Measurements from ENCODE around the gene MORC3.
"Not testable (repeated sequence)": the region's sequence is repeated elsewhere in the genome, so short reads cannot be mapped to it uniquely, and the experiment has no call there.

MORC3 gene

DNA sequence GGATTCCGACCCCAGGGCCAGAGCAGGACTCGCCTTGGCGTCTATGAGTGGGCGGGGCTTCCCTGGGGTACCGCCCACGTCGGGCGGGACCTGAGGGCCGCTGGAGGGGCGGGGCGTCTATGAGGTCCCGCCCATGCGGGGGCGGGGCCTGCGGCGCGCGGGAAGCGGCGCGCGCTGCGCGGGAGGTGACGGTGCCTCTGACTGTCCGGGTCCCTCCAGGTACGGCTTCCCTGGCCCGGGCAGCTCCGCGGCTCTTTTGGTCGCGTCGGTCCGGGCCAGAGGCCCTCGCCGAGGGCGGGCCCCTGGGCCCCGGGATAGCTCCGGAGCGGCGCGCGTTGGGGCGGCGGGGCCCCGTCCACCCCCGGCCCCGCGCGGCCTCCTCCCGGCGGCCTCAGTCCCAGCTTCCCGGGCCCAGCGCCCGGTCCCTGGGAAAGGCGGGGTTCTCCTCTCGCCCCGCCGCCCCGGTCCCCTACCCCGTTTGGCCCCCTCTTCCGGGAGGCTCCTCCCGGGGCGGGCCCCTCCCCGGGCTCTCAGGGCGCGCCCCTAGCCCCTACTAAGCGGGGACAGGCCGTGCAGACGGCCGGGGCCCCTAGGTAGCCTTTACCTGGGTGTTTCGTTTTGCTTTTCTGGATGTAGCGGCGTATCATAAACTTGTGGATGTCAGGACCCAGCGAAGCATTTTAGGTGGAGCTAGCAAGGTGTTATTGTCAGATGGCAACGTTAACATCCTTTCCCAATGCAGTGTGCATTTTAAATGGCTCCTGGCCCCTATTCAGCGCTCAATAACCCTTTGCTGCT is 65.4 kb downstream of the MORC3 start, which contains the start of gene CHAF1B:
Gene CHAF1B (plus strand): TSS at position 160 of the 798 bp plus-strand sequence. CDS start 745 bp downstream, outside the sequence.
- DNase-seq, result peak; percentile 75

DNA sequence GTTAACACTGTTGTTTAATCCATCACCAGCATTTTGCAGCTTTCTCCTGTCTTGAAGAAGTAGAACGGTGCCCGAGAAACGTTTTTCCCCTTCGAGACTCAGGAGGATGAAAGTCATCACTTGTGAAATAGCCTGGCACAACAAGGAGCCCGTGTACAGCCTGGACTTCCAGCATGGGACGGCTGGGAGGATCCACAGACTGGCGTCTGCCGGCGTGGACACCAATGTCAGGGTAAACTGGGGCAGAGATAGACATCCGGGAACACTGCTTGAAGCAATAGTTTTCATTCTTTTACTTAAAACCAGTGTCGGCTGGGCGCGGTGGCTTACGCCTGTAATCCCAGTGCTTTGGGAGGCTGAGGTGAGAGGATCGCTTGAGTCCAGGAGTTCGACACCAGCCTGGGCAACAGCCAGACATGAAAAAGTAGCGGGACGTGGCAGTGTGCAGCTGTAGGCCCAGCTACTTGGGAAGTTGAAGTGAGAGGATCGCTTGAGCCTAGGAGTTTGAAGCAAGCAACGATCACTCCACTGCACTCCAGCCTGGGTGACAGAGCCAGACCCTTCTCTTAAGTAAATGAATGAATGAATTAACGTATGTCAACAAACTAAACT is 66.1 kb downstream of the MORC3 start:
- DNase-seq, result no peak

DNA sequence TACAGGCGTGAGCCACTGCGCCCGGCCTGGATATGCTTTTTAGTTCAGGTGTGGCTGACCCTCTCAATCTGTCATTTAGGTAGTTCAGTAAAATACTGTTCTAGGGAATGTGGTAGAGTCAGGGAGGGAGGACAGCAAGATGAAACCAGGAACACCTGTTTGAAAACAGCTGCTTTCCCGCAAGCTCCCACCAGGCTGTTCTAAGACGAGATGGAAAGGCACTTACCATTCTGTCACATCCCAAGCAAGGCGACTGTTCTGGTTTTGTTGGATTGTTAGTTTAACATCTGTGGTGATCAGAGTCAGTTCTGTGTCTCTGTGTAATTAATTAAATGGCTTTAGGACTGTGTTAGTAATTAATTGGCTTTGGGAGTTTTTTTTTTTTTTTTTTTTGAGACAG is 68.1 kb downstream of the MORC3 start:
- no peak for DNase-seq

DNA sequence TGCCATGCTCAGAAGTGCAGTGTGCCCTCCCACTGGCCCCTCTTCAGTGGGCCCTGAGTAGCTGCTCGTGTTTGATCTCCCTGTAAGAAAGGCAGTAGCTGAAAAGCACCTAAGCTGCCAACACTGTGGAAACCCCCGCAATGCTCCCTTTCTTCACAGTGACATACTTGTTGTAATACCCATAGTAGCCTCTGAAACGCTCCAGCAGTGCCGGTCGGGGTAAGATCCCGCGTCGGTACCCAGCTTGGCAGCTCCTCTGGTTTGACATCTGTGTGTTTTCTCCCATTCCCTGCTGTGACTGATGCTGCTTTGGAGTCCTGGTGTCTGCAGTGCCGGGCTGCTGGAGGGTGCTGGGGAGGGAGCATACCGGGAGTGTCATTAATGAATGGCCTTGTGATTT is 68.8 kb downstream of the MORC3 start:
- no peak for DNase-seq

DNA sequence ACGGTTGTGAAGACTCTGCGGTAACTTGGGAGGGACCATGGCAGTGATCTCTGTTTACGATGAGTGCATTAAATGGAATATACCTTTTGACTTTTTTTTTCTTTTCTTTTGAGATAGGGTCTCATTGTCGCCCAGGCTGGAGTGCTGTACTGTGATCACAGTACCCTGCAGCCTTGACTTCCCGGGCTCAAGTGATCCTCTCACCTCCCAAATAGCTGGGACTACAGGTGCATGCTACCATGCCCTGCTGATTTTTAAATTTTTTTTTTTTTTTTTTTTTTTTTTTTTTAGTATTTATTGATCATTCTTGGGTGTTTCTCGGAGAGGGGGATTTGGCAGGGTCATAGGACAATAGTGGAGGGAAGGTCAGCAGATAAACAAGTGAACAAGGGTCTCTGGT is 71.7 kb downstream of the MORC3 start:
- DNase-seq, result not testable (repeated sequence)

DNA sequence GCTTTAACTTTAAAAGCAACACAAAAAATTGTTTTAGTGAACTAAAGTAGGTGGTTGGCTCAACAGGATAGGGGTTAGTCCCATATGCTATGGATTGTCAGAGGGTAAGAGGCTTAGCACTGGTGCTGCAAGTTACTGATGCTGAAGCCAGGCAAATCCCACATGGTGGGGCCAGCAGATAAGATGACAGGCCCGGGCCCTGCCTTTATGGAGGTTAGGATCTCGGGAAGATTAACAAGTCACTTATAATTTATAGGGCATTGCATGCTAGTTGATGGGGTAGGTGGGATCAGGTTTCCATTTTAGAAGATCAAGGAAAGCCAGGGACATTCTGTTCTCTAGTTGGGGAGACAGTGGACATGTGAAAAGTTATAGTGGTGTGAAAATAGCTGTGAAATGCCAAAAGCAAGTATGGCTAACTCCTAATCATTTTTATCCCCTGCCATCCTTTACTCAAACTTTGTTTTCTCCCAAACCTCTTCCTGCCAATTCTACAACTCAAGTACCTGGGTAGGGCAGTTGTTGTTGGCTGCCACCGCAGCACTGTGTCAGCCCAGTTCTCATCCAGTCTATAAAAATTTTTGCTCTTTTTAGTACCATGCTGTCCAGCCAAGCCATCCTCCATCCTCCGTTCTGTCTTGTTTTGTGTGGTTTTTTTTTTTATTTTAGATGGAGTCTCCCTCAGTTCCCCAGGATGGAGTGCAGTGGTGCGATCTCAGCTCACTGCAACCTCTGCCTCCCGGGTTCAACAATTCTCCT is 75.5 kb downstream of the MORC3 start:
- no peak for DNase-seq

DNA sequence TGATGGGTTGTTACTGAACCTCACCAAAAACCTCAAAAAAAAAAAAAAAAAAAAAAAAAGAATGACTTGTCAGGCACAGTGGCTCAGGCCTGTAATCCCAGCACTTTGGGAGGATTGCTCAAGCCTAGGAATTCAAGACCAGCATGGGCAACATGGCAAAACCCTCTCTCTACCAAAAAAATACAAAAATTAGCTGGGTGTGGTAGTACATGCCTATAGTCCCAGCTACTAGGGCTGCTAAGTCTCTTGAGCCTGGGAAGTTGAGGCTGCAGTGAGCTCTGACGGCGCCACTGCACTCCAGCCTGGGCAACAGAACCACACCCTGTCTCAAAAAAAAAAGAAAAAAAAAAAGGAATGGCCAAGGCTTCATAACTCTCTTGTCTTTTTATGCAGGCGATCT is 76.3 kb downstream of the MORC3 start:
- no peak for DNase-seq

DNA sequence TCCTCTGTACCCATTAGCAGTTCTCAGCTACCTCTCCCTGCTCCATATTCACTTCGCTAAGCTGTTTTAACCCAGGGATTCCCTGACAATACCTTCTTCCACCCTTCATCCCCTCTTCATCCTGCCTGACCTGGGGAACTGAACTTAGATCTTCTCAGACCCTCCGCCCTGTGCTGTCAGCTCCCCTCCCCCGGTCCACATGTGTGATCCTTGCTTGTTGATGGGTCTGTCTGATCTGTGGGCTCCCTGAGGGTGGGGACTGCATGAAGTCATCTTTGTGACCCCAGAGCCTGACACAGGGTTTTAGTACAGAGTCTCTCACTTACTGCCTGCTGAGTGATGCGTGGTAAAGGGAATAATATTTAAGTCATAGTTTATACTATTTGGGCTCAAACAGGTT is 77.0 kb downstream of the MORC3 start:
- DNase-seq, result no peak

DNA sequence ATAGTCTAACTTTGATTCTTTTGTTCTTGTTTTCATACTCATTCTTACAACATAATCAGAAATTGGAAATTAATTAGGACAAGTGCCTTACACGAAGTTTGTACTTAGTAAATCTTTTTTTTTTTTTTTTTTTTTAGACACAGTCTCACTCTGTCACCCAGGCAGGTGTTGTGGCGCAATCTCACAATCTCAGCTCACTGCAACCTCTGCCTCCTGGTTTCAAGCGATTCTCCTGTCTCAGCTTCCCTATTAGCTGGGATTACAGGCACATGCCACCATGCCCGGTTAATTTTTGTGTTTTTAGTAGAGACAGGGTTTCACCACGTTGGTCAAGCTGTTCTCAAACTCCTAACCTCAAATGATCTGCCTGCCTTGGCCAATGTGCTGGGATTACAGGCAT is 77.6 kb downstream of the MORC3 start:
- DNase-seq, result no peak

DNA sequence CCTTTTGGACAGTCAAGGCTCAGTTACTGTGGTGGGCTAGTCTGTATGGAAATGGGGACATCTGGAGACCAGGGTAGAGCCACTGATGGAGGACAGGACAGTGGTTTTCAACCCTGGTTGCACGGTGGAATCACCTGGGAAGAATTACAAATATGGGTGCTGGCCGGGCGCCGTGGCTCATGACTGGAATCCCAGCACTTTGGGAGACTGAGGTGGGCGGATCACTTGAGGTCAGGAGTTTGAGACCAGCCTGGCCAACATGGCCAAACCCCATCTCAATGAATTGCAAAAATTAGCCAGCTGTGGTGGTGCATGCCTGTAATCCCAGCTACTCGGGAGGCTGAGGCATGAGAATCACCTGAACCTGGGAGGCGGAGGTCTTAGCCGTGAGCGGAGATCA is 79.7 kb downstream of the MORC3 start:
- DNase-seq, result not testable (repeated sequence)

DNA sequence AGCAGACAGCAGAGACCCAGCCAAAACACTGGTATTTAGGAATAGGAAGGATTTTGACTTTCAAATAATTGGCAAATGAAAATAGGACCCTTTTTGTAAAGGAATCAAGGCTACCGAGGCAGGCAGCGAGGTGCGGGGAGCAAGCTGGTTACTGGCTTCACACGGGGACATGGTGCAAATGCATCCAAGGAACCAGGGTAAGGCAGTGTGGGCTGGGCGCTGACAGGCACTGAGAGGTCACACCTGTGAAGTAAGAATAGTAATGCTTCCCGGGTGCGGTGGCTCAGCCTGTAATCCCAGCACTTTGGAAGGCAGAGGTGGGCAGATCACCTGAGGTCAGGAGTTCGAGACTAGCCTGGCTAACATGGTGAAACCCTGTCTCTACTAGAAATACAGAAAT is 80.7 kb downstream of the MORC3 start:
- DNase-seq, result no peak

DNA sequence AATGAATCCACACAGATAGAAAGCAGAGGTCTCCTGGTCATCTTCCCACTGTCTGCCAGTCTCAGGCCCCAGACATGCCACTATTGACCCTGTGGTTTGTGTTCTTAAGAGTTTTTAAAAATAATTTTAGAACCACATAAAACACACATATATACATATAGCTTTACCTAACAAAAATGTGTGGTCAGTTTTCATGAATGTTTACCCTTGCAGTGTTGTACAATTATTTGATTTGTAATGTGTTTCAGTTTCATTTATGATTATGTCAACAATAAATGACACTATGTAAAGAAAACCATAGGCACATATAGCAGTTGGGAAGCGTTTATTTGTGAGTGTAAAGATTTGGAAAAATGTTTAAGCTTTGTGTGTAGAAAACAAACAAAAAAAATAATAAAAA is 82.3 kb downstream of the MORC3 start:
- no peak for DNase-seq

DNA sequence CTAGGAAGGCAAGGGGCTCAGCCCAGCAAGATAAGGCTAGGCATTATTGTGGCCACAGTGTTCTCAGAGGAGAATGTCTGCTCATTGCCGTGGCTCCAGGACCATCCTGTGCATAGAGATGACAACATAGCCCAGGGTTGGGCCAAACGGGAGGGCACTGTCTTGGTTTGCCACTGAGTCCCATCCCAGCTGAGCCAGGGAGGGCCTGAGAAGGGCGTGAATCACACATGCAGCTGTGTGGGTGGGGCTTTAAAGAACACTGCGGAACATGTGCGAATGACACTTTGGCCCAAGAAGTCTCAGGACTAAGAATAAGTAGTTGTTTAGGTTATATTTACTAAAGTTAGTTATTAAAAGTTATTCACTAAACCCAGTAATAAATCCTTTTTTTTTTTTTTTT is 83.7 kb downstream of the MORC3 start:
- no peak for DNase-seq

DNA sequence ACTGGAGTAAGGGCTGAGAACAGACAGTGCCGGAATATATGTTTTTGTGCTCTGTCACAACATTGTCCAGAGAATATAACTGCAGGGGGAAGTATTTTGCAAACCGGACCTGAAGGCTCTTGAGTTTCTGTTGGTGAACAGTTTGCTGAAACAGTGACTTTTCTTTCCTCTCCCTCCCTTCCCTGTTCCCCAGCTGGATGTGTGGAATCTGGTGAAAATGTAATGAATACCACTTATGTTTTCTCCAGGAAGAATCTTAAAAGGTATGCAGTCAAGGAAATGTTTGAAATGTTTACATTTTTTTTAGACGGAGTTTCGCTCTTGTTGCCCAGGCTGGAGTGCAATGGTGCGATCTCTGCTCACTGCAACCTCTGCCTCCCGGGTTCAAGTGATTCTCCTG is 88.6 kb downstream of the MORC3 start:
- no peak for DNase-seq

DNA sequence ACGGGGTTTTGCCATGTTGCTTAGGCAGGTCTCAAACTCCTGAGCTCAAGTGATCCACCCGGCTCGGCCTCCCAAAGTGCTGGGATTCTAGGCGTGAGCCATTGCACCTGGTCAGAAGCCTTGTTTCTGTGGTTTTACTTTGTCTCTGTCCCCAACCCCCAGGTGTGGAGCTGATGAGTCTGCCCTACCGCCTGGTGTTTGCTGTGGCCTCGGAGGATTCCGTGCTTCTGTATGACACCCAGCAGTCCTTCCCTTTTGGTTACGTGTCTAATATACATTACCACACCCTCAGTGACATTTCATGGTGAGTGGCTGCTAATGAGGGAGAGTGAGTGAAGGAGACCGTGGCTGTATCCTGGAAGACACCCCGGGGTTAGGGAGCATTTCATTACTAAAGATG is 91.3 kb downstream of the MORC3 start:
- no peak for DNase-seq

DNA sequence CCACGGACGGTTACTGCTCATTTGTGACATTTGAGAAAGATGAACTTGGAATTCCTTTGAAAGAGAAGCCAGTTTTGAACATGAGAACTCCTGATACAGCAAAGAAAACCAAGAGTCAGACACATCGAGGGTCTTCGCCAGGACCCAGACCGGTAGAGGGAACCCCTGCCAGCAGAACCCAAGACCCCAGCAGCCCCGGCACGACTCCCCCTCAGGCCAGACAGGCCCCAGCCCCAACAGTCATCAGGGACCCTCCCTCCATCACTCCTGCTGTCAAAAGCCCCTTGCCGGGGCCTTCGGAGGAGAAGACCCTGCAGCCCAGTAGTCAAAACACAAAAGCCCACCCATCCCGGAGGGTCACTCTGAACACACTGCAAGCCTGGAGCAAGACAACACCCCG is 92.9 kb downstream of the MORC3 start:
- no peak for DNase-seq

DNA sequence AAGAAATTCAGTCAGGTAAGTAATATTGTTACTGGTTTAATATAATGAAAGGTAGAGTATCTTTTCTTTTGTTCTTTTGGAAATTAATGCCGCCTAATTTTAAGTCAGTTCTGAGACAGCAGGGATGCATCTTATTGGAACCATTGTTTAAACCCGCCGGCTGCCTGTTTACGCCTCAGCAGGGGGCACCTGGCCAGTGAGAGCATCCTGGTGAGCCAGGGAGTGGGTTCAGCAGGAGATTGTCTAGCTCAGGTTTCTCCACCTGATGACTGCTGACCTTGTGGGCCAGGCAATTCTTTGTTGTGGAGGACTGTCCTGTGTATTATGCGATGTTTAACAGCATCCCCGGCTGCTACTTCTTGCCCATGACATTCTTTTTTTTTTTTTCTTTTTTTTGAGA is 95.4 kb downstream of the MORC3 start:
- DNase-seq, result no peak

DNA sequence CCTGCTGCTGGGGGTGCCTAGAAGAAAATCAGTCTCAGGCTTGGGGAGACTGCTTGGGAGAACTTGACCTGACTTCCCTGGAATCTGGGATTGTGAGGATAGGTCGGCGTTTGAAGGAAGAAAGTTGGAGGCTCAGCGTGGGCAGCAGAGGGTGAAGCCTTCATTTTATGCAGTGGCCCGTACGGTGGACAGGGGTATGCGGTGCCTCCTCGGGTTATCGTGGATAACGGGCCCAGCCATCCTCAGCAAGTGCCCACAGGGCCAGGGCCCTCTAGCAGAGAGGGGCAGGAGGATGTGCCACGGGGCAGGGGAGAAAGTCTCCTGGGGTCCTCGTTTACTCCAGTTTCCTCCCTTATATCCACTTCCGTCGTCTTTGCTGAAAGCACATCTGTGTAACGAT is 99.2 kb downstream of the MORC3 start:
- DNase-seq, result no peak

DNA sequence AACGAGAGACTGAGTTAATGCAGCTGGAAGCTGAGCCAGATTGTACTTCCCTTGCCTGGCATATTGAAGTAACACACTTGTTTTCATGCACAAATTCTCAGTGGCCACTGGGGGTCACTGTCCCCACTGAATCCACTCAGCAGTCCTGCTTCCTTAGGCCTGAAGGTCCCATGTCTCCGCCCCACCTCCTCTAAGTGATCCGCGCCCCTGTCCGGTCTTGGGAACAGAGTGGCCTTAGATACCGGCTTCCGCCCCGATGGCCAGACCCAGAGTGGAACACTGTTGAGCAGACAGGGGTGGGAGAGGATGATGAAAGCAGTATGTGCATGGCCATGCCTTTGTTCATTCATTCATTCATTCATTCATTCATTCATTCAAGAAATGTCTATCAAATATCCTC is 100.0 kb downstream of the MORC3 start:
- peak; percentile 28 for DNase-seq

DNA sequence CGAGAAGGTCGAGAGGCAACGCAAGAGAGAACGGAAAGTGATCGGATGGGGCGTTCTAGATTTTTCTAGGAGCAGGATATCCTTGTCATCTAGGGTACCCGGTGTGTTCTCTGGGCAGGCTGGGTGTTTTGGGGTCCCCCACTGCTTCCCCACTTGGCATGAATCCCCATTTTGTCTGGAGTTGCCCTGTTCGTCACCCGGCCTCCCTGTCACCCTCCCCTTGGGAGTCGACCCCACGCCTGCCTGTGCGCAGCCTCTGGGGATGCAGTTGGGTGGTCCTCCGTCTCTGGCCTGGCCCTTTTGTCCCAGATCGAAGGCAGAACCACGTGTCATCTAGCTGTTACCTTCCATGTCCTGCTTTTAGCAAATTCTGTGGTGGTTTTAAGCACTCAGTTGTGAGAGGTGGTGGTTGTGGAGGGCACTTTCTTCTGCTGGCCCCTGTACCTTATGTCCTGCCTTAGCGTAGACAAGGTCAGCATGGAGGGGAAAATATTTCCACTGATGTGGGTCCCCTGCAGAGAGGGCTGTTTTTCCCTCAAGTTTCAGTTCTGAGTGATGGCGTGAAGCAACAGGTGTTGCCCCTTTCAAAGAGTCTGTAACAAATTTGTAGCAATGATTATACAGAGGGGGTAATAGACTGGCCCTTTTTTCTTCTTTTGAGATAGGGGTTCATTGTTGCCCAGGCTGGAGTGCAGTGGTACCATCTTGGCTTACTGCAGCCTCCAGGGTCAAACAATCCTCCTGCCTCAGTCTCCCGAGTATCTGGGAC is 100.8 kb downstream of the MORC3 start:
- DNase-seq, result no peak

DNA sequence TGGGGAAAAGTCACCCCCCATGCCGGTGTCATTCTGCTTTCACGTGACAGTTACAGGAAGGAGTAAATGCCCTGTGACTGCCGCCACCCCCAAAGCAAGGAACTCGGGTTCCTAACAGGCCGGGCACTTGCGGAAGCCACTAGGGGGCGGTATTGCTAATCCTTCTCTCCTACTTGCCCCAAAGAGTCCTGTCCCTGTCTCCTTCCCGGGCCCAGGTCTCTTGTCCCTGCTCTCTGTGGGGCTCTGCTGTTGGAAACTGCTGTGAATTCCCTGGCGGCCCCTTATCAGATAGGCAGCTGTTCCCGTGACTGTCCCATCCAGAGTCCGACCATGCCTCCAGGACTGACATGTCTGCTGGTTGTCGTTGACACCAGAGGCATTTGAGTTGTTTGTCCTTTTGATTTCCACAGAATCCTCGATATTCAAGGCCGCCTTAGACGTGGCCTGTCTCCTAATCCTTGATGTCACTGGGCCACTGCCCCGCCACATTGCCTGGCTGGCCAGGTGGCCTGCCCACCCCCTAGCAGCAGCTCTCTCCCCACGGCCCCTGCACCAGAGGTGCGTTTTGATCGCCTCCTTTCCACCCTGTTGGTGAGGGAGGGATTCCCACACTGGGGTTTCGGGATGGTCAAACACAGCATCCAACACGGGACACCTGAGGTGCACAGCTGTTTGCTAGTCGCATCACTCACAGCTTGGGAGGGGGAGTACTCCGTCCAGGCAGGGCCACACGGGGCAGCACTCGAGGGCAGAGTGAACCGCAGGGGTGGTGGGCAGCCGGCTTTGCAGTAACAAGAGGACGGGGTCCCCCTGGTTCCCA is 102.5 kb downstream of the MORC3 start:
- no peak for DNase-seq

DNA sequence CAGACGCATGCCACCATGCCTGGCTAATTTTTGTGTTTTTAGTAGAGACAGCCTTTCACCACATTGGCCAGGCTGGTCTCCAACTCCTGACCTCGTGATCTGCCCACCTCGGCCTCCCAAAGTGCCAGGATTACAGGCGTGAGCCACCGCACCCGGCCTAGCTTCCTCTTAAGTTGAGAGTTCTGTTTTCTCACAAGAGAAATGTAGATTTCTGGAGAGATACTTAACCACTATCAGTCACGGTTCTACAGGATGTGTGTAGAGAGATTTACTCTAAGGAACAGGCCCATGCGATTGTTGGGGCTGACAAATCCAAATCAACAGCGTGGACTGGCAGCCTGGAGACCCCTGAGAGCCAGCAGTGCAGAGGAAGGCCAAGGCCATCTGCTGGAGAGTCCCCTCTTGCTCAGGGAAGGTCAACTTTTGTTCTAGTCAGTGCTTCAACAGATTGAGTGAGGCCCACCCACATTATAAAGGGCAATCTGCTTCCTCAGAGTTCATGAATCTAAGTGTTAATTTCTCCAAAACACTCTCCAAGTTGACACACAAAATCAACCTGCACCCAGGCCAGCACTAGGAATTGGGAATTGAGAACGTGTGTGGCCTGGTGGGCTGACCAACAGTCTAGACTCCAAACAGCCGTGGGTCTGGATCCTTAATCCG is 103.9 kb downstream of the MORC3 start:
- no peak for DNase-seq

Data from activated CD4-positive, alpha-beta T cell treated with anti-CD3 and anti-CD28 coated beads for 1 hour (primary cell).